NCI-H128 (cell line): ENCODE measurements around the gene MT1HL1.
"Not testable (repeated sequence)": the region's sequence is repeated elsewhere in the genome, so short reads cannot be mapped to it uniquely, and the experiment has no call there.

Source experiments
- DNase-seq: peaks from one replicate; lab custom pipeline; 2025; ENCODE audit not compliant: unreplicated experiment; lab: John Stamatoyannopoulos, UW

Gene MT1HL1

GRCh38 chr1:237018896-237019295, 14.7 kb upstream of the MT1HL1 start:
- no peak for DNase-seq

GRCh38 chr1:237016626-237017025, 12.4 kb upstream of the MT1HL1 start:
- DNase-seq: no peak

- DNase-seq: no peak
Observed at GRCh38 chr1:237013608-237014007, 9.4 kb upstream of the MT1HL1 start.

GRCh38 chr1:237012788-237013383, 8.6 kb upstream of the MT1HL1 start:
- DNase-seq: no peak

- DNase-seq: no peak
Observed at GRCh38 chr1:237012361-237012760, 8.1 kb upstream of the MT1HL1 start.

- DNase-seq: no peak
Observed at GRCh38 chr1:237011432-237011831, 7.2 kb upstream of the MT1HL1 start.

GRCh38 chr1:237009611-237010010, 5.4 kb upstream of the MT1HL1 start:
- DNase-seq: no peak

- no peak for DNase-seq
Observed at GRCh38 chr1:237007147-237007881, 3.1 kb upstream of the MT1HL1 start.

GRCh38 chr1:237005674-237006073, 1.4 kb upstream of the MT1HL1 start:
- no peak for DNase-seq

- DNase-seq: no peak
Observed at GRCh38 chr1:237003516-237003915, 725 bp downstream of the MT1HL1 start.

- DNase-seq: no peak
Observed at GRCh38 chr1:237000191-237000590, 4.0 kb downstream of the MT1HL1 start.

GRCh38 chr1:236998546-236998945, 5.7 kb downstream of the MT1HL1 start:
- DNase-seq: no peak

- no peak for DNase-seq
Observed at GRCh38 chr1:236997882-236998281, 6.4 kb downstream of the MT1HL1 start.

GRCh38 chr1:236997361-236997760, 6.9 kb downstream of the MT1HL1 start:
- DNase-seq: no peak

GRCh38 chr1:236994450-236994849, 9.8 kb downstream of the MT1HL1 start:
- no peak for DNase-seq

- no peak for DNase-seq
Observed at GRCh38 chr1:236992449-236992848, 11.8 kb downstream of the MT1HL1 start.

GRCh38 chr1:236990052-236990445, 14.2 kb downstream of the MT1HL1 start:
- no peak for DNase-seq

- no peak for DNase-seq
Observed at GRCh38 chr1:236989290-236990051, 14.8 kb downstream of the MT1HL1 start.

- DNase-seq: no peak
Observed at GRCh38 chr1:236983818-236984217, 20.4 kb downstream of the MT1HL1 start.

- no peak for DNase-seq
Observed at GRCh38 chr1:236982380-236982779, 21.9 kb downstream of the MT1HL1 start.

- not testable (repeated sequence) for DNase-seq
Observed at GRCh38 chr1:236981431-236981830, 22.8 kb downstream of the MT1HL1 start.

GRCh38 chr1:236980673-236981072, 23.6 kb downstream of the MT1HL1 start:
- DNase-seq: no peak
